GM12878 (cell line): ENCODE measurements around the gene HNRNPLL. TPM values are rescaled to one million over a fixed set of nuclear protein-coding genes. Genes with fewer than 3 reads are reported as not detected.

Source experiments
- ATAC-seq: fragments of 200-7000 bp; cut with Tn5 transposase; 3 replicates; pipeline ENCODE4 v1.9.1; 2020; ENCODE audit warnings: mild to moderate bottlenecking, moderate library complexity
- BruUV-seq: library from RNA; stranded (reverse); fragments of 400-500 nt; replicated peaks from 2 replicates; lab custom pipeline; 2021; lab: Mats Ljungman, UMichigan
- CTCF ChIA-PET: fragments of 300-600 bp; sonication (Branson Sonifier 250); formaldehyde crosslinking; extraction: SDS; loops from one replicate; lab custom pipeline; 2021; ENCODE audit warnings: inconsistent platforms; lab: Yijun Ruan, JAX
- POLR2A ChIA-PET: fragments of 350-600 bp; formaldehyde crosslinking; extraction: SDS; loops from one replicate; lab custom pipeline; 2021; ENCODE audit warnings: inconsistent platforms; lab: Charles Lee
- RAD21 ChIA-PET: fragments of 300-600 bp; sonication (Branson Sonifier 250); formaldehyde crosslinking; loops from one replicate; lab custom pipeline; 2023; ENCODE audit warnings: antibody characterized with exemption; ENCODE audit not compliant: unreplicated experiment; lab: Charles Lee
- SMC1A ChIA-PET: fragments of 300-600 bp; sonication (Branson Sonifier 250); formaldehyde crosslinking; loops from one replicate; lab custom pipeline; 2023; ENCODE audit not compliant: unreplicated experiment, uncharacterized antibody; lab: Charles Lee
- DNase-seq: peaks from one replicate; pipeline ENCODE4 v3.0.0-alpha.2; 2011; ENCODE audit warnings: low read depth, low spot score
- FAIRE-seq: peaks from 3 replicates; lab custom pipeline; 2011; peaks lifted over from hg19 to GRCh38; lab: Jason Lieb, UNC
- H2AFZ ChIP-seq: 2 replicates; pipeline ENCODE4 v1.6.0; 2011; ENCODE audit warnings: low read depth, low read length, control low read depth; ENCODE audit not compliant: control insufficient read depth
- H3K27ac ChIP-seq: 2 replicates; pipeline ENCODE4 v1.5.1; 2011; ENCODE audit warnings: control low read depth; ENCODE audit not compliant: control insufficient read depth, insufficient read depth
- H3K27me3 ChIP-seq, 2 experiments: replicated peaks in 1 of 2; 2 replicates each; pipeline versions ENCODE4 v1.6.0 to v1.6.1; 2011; ENCODE audit warnings: low read length in 1 of 2; ENCODE audit not compliant: control insufficient read depth in 2 of 2, insufficient read depth in 2 of 2
- H3K36me3 ChIP-seq, 2 experiments: 2 replicates each; pipeline ENCODE4 v1.5.1; 2011; ENCODE audit warnings: low read length in 1 of 2; ENCODE audit not compliant: control insufficient read depth in 2 of 2, insufficient read depth in 2 of 2
- H3K4me1 ChIP-seq: 2 replicates; pipeline ENCODE4 v1.6.1; 2011; ENCODE audit warnings: mild to moderate bottlenecking, low read length, moderate library complexity, mixed read lengths; ENCODE audit not compliant: control insufficient read depth, insufficient read depth
- H3K4me2 ChIP-seq: 2 replicates; pipeline ENCODE4 v1.6.0; 2011; ENCODE audit warnings: control low read depth; ENCODE audit not compliant: control insufficient read depth, insufficient read depth
- H3K4me3 ChIP-seq: fragments of 200-600 bp; sonication (generic); 2 replicates; pipeline ENCODE4 v1.5.1; 2016
- H3K79me2 ChIP-seq: 2 replicates; pipeline ENCODE4 v1.6.0; 2011; ENCODE audit warnings: low read length; ENCODE audit not compliant: control insufficient read depth, insufficient read depth
- H3K9ac ChIP-seq: 2 replicates; pipeline ENCODE4 v1.8.0; 2011; ENCODE audit warnings: low read length, control low read depth, mixed read lengths; ENCODE audit not compliant: control insufficient read depth, insufficient read depth
- H3K9me3 ChIP-seq: replicated peaks from 3 replicates; pipeline ENCODE4 v1.5.1; 2011; ENCODE audit warnings: mild to moderate bottlenecking, low read length; ENCODE audit not compliant: control insufficient read depth, insufficient read depth
- H4K20me1 ChIP-seq: 2 replicates; pipeline ENCODE4 v1.6.0; 2011; ENCODE audit not compliant: control insufficient read depth, insufficient read depth
- ATF2 ChIP-seq: IDR thresholded peaks from 2 replicates; pipeline ENCODE4 v1.6.1; 2012; ENCODE audit warnings: low read length, inconsistent platforms
- CEBPZ ChIP-seq: fragments of 150-350 bp; IDR thresholded peaks from 2 replicates; pipeline ENCODE4 v1.6.1; 2016; ENCODE audit warnings: low read depth, low read length
- ELK1 ChIP-seq: IDR thresholded peaks from 2 replicates; pipeline ENCODE4 v1.6.1; 2012; ENCODE audit warnings: low read depth, low read length, improper control_type of control experiment
- MYB ChIP-seq: fragments of 150-350 bp; IDR thresholded peaks from 2 replicates; pipeline ENCODE4 v1.6.1; 2014; ENCODE audit warnings: mild to moderate bottlenecking, low read depth, low read length, borderline replicate concordance
- NR2C2 ChIP-seq: IDR thresholded peaks from 2 replicates; pipeline ENCODE4 v1.6.1; 2011; ENCODE audit warnings: borderline replicate concordance, low read depth; ENCODE audit not compliant: control insufficient read depth, insufficient read length
- POU2F2 ChIP-seq: IDR thresholded peaks from 3 replicates; pipeline ENCODE4 v1.6.1; 2011; ENCODE audit warnings: low read depth, mild to moderate bottlenecking, low read length, borderline replicate concordance
- TAF1 ChIP-seq: IDR thresholded peaks from 2 replicates; pipeline ENCODE4 v1.6.1; 2011; ENCODE audit warnings: mild to moderate bottlenecking, low read depth, low read length, borderline replicate concordance
- WRNIP1 ChIP-seq: IDR thresholded peaks from 2 replicates; pipeline ENCODE4 v1.6.1; 2011; ENCODE audit warnings: low read depth, low read length, improper control_type of control experiment, borderline replicate concordance
- ZNF274 ChIP-seq: IDR thresholded peaks from one replicate; pipeline ENCODE4 v1.8.0; 2011; ENCODE audit not compliant: insufficient read length, insufficient read depth
- ZSCAN29 ChIP-seq: fragments of 450-650 bp; IDR thresholded peaks from 2 replicates; pipeline ENCODE4 v1.6.1; 2017; ENCODE audit warnings: mild to moderate bottlenecking, moderate library complexity
- whole genome bisulfite sequencing: methylation state at CpG from one replicate; pipeline ENCODE4 v1.1.6; 2016; ENCODE audit warnings: low lambda C conversion rate; ENCODE audit not compliant: insufficient replicate concordance, insufficient coverage; ENCODE audit errors: missing lambda C conversion rate; 5-methylcytosine and 5-hydroxymethylcytosine counted together
- in situ Hi-C: fragments of 300-500 bp; cut with MboI; formaldehyde crosslinking; loops from 9 replicates; pipeline ENCODE4 v1.14.3; 2018; ENCODE audit warnings: mixed read lengths
- intact Hi-C: fragments of 100-400 bp; cut with micrococcal nuclease; formaldehyde crosslinking; loops from one replicate; pipeline ENCODE4 v1.14.2; 2022; ENCODE audit not compliant: unreplicated experiment
- polyA plus RNA-seq, 11 experiments: library from polyadenylated mRNA; depleted of rRNA in 4 of 11; unstranded in 6 of 11; stranded (reverse) in 5 of 11; fragments of >200 nt; fragmentation: Nextera tagmentation in 4 of 11; fragmentation: Illumina TruSeq in 1 of 11; extraction: Ambion mirVana in 4 of 11; extraction: Trizol in 1 of 11; gene quantifications; 1 replicate in 1 of 11; 2 replicates in 10 of 11; pipeline versions ENCODE4 v1.2.1 to v1.2.3, GENCODE V29; 2011 to 2016; ENCODE audit warnings: inconsistent platforms in 2 of 11, missing spikeins in 2 of 11, low read depth in 1 of 11
- total RNA-seq, 4 experiments: library from RNA; depleted of rRNA in 3 of 4; stranded (reverse); fragments of >200 nt in 3 of 4; fragmentation: Illumina TruSeq in 1 of 4; extraction: Trizol in 1 of 4; gene quantifications; 2 replicates each; pipeline versions ENCODE4 v1.2.1 to v1.2.3, GENCODE V29; 2013 to 2021
- TF ChIP-seq, protein P1 (sequence below): IDR thresholded peaks from 2 replicates; pipeline ENCODE4 v1.6.1; 2011; ENCODE audit warnings: borderline replicate concordance, low read depth, mild to moderate bottlenecking, moderate library complexity, mixed read lengths, low read length; ENCODE audit not compliant: insufficient read depth; ENCODE audit errors: extremely low read length
- TF ChIP-seq, protein P2 (sequence below): IDR thresholded peaks from 2 replicates; pipeline ENCODE4 v1.6.1; 2011; ENCODE audit warnings: low read depth, low read length, improper control_type of control experiment, borderline replicate concordance
- TF ChIP-seq, protein P3 (sequence below): IDR thresholded peaks from 2 replicates; pipeline ENCODE4 v1.6.1; 2012; ENCODE audit warnings: low read depth, low read length, improper control_type of control experiment

The HNRNPLL gene
- total and polyA plus RNA-seq, 10 of the 15 experiments (the other 5 are each of a cell fraction or from before 2014, with no cell fraction given), result 0.98 to 27.1 (median 2.9) TPM

- peak overlapping the region; percentile 69 for H3K9ac ChIP-seq
- H3K4me3 ChIP-seq, result peak overlapping the region; percentile 74
- DNase-seq, result no peak
- peak overlapping the region; percentile 36 for H3K4me2 ChIP-seq
- H3K9me3 ChIP-seq, result no peaks in the 10 kb centered on the region
- no peaks in the 10 kb centered on the region for H4K20me1 ChIP-seq
- SMC1A ChIA-PET, result interaction anchor here (0.7 to 3.5 kb wide), 18 partner anchors 10 to 150 kb away, joined by 3 to 22 read pairs (median 6); partner anchors contain the start of gene SRSF7
- ATAC-seq, result no peak
- POLR2A ChIA-PET, result interaction anchor here (0.6 to 2.7 kb wide), 9 partner anchors 11 to 150 kb away, joined by 3 to 18 read pairs (median 4); partner anchors contain the start of gene SRSF7
- H3K4me1 ChIP-seq, result peaks cover 6% of the 10 kb centered on the region; the same call in 1 of the 2 replicates
- CTCF ChIA-PET, result interaction anchor here (0.6 to 12.8 kb wide), 14 partner anchors 13 to 143 kb away, joined by 3 to 177 read pairs (median 4); partner anchors contain the start of gene GALM
- H3K27me3 ChIP-seq, result no peaks in the 10 kb centered on the region; a peak in 2 of 4 replicates
- in situ Hi-C loops (no loop called here), intact Hi-C loops (no loop called here)
- no peaks in the 10 kb centered on the region for H3K79me2 ChIP-seq
- H2AFZ ChIP-seq, result no peak overlapping the region
- peak; percentile 52 for FAIRE-seq
- H3K27ac ChIP-seq, result no peak overlapping the region
- no TSS peak for BruUV-seq
- 10% methylated on average over 25 of the region's 25 CpGs for WGBS
- no peaks in the 10 kb centered on the region for H3K36me3 ChIP-seq
- RAD21 ChIA-PET, result interaction anchor here (0.6 to 12.9 kb wide), 12 partner anchors 8 to 1226 kb away, joined by 3 to 140 read pairs (median 4); partner anchors contain the start of gene SRSF7
- TF ChIP-seq POU2F2, result no peak
- TF ChIP-seq ZSCAN29, result no peak
- TF ChIP-seq, protein P1, sequence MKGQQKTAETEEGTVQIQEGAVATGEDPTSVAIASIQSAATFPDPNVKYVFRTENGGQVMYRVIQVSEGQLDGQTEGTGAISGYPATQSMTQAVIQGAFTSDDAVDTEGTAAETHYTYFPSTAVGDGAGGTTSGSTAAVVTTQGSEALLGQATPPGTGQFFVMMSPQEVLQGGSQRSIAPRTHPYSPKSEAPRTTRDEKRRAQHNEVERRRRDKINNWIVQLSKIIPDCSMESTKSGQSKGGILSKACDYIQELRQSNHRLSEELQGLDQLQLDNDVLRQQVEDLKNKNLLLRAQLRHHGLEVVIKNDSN, result no peak
- TF ChIP-seq, protein P2, sequence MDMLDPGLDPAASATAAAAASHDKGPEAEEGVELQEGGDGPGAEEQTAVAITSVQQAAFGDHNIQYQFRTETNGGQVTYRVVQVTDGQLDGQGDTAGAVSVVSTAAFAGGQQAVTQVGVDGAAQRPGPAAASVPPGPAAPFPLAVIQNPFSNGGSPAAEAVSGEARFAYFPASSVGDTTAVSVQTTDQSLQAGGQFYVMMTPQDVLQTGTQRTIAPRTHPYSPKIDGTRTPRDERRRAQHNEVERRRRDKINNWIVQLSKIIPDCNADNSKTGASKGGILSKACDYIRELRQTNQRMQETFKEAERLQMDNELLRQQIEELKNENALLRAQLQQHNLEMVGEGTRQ, result no peak
- TF ChIP-seq MYB, result no peak
- TF ChIP-seq WRNIP1, result no peak
- TF ChIP-seq CEBPZ, result no peak
- TF ChIP-seq NR2C2, result no peak
- no peak for TF ChIP-seq ZNF274
- TF ChIP-seq TAF1, result no peak
- TF ChIP-seq, protein P3, sequence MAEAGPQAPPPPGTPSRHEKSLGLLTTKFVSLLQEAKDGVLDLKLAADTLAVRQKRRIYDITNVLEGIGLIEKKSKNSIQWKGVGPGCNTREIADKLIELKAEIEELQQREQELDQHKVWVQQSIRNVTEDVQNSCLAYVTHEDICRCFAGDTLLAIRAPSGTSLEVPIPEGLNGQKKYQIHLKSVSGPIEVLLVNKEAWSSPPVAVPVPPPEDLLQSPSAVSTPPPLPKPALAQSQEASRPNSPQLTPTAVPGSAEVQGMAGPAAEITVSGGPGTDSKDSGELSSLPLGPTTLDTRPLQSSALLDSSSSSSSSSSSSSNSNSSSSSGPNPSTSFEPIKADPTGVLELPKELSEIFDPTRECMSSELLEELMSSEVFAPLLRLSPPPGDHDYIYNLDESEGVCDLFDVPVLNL, result no peak
- no peak for TF ChIP-seq ATF2
- no peak for TF ChIP-seq ELK1
Observed at GRCh38 chr2:38601463-38602135, 1.1 kb downstream of the HNRNPLL start.
